Ishikawa (cell line): ENCODE data around the gene ESPL1.

Experiments
- CEBPB ChIP-seq: IDR thresholded peaks from 2 replicates; pipeline ENCODE4 v1.6.1; 2012
- CREB1 ChIP-seq: IDR thresholded peaks from 2 replicates; pipeline ENCODE4 v1.6.1; 2012; ENCODE audit warnings: low read depth
- EGR1 ChIP-seq: IDR thresholded peaks from 2 replicates; pipeline ENCODE4 v1.6.1; 2012
- EP300 ChIP-seq: IDR thresholded peaks from 2 replicates; pipeline ENCODE4 v1.6.1; 2012; ENCODE audit warnings: borderline replicate concordance
- FOXM1 ChIP-seq: IDR thresholded peaks from 2 replicates; pipeline ENCODE4 v1.6.1; 2012; ENCODE audit warnings: low read depth, borderline replicate concordance
- RAD21 ChIP-seq: IDR thresholded peaks from 2 replicates; pipeline ENCODE4 v1.6.1; 2012; ENCODE audit warnings: low read depth
- TAF1 ChIP-seq: IDR thresholded peaks from 2 replicates; pipeline ENCODE4 v1.6.1; 2012; ENCODE audit warnings: low read depth, mild to moderate bottlenecking
- TCF12 ChIP-seq: IDR thresholded peaks from 2 replicates; pipeline ENCODE4 v1.6.1; 2012; ENCODE audit warnings: low read depth
- YY1 ChIP-seq: IDR thresholded peaks from 2 replicates; pipeline ENCODE4 v1.6.1; 2012; ENCODE audit warnings: low read depth
- ZBTB7A ChIP-seq: IDR thresholded peaks from 2 replicates; pipeline ENCODE4 v1.6.1; 2012; ENCODE audit warnings: low read depth
- TF ChIP-seq, protein P1 (sequence below): IDR thresholded peaks from 2 replicates; pipeline ENCODE4 v1.6.1; 2012; ENCODE audit warnings: low read depth, mild to moderate bottlenecking
- TF ChIP-seq, protein P2 (sequence below): IDR thresholded peaks from 2 replicates; pipeline ENCODE4 v1.6.1; 2012
- TF ChIP-seq, protein P3 (sequence below): IDR thresholded peaks from 2 replicates; pipeline ENCODE4 v1.6.1; 2012

DNA sequence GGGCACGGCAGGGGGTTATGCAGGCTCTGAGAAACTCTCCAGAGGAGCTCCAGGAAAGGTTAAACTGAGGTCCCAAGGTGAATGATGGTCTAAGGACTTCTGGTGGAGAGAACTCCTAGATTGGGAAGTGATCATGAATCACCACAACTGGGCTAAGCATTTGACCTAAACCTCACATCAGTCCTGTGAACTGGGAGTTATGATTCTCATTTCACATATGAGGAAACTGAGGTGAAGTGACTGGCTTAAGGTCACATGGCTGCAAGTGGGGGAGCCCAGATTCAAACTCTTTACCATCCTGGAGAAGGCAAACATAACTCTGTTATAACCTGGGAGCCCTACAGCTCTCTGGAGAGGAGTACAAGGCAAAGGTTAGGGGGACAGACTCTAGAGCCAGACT, 40.3 kb upstream of the ESPL1 start:
- no peak for TF ChIP-seq EP300
- no peak for TF ChIP-seq CEBPB
- TF ChIP-seq TAF1 = no peak
- no peak for TF ChIP-seq FOXM1
- TF ChIP-seq, protein P1, sequence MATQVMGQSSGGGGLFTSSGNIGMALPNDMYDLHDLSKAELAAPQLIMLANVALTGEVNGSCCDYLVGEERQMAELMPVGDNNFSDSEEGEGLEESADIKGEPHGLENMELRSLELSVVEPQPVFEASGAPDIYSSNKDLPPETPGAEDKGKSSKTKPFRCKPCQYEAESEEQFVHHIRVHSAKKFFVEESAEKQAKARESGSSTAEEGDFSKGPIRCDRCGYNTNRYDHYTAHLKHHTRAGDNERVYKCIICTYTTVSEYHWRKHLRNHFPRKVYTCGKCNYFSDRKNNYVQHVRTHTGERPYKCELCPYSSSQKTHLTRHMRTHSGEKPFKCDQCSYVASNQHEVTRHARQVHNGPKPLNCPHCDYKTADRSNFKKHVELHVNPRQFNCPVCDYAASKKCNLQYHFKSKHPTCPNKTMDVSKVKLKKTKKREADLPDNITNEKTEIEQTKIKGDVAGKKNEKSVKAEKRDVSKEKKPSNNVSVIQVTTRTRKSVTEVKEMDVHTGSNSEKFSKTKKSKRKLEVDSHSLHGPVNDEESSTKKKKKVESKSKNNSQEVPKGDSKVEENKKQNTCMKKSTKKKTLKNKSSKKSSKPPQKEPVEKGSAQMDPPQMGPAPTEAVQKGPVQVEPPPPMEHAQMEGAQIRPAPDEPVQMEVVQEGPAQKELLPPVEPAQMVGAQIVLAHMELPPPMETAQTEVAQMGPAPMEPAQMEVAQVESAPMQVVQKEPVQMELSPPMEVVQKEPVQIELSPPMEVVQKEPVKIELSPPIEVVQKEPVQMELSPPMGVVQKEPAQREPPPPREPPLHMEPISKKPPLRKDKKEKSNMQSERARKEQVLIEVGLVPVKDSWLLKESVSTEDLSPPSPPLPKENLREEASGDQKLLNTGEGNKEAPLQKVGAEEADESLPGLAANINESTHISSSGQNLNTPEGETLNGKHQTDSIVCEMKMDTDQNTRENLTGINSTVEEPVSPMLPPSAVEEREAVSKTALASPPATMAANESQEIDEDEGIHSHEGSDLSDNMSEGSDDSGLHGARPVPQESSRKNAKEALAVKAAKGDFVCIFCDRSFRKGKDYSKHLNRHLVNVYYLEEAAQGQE = no peak
- TF ChIP-seq, protein P2, sequence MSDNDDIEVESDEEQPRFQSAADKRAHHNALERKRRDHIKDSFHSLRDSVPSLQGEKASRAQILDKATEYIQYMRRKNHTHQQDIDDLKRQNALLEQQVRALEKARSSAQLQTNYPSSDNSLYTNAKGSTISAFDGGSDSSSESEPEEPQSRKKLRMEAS = no peak
- no peak for TF ChIP-seq RAD21
- TF ChIP-seq, protein P3, sequence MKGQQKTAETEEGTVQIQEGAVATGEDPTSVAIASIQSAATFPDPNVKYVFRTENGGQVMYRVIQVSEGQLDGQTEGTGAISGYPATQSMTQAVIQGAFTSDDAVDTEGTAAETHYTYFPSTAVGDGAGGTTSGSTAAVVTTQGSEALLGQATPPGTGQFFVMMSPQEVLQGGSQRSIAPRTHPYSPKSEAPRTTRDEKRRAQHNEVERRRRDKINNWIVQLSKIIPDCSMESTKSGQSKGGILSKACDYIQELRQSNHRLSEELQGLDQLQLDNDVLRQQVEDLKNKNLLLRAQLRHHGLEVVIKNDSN = no peak
- no peak for TF ChIP-seq EGR1
- no peak for TF ChIP-seq CREB1
- TF ChIP-seq YY1 = no peak
- TF ChIP-seq TCF12 = no peak
- no peak for TF ChIP-seq ZBTB7A
